GDM1 (cell line): ENCODE measurements around the gene GIN1.
A peak's percentile ranks its signal among the peaks of the same experiment; 100 is the strongest.
"Not testable (repeated sequence)": the region's sequence is repeated elsewhere in the genome, so short reads cannot be mapped to it uniquely, and the experiment has no call there.

Source experiments
- DNase-seq: peaks from one replicate; lab custom pipeline; 2025; lab: John Stamatoyannopoulos, UW

GIN1 gene, protein sequence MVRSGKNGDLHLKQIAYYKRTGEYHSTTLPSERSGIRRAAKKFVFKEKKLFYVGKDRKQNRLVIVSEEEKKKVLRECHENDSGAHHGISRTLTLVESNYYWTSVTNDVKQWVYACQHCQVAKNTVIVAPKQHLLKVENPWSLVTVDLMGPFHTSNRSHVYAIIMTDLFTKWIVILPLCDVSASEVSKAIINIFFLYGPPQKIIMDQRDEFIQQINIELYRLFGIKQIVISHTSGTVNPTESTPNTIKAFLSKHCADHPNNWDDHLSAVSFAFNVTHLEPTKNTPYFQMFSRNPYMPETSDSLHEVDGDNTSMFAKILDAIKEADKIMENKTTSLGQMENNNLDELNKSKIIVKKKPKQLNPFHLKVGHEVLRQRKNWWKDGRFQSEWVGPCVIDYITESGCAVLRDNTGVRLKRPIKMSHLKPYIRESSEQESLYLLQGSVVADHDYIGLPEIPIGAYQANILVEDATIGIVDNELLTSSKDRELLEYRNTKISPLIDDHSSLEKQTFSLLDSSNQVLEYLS

DNA sequence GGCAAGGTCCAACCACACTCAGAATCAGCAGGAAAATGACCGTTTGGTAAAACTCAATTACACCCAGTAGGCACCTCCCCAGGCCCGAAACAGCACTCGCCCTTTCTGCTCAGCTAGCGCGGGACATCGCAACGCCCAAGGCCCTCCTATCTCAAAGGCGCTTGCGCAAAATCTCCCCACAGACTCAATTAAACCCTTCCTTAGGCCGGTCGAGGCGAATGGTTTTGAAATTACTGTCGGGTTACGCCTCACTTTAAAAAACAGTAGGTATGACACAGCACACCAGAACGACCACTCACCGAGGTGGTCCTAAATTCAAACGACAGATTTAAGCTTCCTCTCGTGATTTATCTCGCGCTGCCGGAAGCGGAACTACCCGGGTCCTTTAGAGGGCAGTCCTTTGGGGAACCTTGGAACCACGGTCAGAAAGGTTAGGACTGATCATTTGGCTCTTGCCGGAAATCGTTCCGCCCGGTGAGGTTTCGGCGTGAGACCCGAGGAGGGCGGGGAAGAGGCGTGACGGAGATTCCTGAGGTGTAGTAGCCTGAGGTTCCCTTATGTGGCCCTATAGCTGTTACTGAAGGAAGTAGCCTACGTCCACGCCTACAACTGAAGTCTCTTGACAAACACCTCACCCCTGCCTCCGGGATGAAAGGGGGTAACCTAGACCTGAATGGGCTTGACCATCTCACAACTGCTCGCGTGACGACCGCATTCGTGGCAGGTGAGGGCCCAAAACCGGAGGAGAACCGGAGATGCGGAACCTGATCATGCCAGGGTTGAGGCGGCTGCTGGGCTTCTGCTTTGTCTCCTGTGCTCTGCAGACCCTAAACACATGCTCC is at the start of gene GIN1, which contains the start of gene PPIP5K2:
GIN1 (minus strand) TSS at position 374 of the 842 bp plus-strand sequence. CDS start 11,431 bp downstream, outside the sequence.
PPIP5K2 (plus strand) TSS at position 537 of the 842 bp plus-strand sequence. CDS start 9,289 bp downstream, outside the sequence.
- peak; percentile 98 for DNase-seq

DNA sequence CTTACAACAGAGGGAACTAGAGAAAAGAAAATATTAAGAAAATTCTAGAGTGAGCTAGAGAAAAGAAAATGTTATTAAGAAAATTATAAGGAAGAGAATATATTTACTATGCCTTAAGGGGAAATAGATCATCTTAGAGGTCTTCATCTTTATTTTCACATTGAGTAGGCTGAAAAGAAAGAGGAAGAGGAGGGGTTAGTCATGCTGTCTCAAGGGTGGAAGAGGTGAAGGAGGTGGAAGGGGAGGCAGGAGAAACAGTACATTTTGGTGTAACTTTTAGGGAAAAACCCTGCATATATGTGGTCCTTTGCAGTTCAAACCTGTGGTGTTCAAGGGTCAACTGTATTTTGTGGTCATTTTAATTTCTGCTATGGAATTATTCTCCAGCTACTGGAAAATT is 46.8 kb upstream of the GIN1 start:
- DNase-seq: no peak

DNA sequence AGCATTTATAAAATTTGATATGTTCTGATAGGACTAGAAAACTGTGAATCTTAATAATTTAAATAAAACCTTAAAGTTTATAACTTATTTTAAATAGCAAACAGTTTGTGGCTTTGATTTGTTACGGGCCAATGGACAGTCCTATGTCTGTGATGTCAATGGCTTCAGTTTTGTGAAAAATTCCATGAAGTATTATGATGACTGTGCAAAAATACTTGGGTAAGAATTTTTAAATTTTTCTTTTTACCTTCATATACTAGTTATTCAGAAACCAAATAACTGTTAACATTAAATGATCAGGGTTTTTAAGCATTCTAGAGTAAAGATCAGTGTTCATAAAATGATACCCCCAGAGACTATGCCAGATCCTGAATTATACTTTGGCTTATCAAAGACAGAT is 31.2 kb upstream of the GIN1 start:
- DNase-seq: no peak

DNA sequence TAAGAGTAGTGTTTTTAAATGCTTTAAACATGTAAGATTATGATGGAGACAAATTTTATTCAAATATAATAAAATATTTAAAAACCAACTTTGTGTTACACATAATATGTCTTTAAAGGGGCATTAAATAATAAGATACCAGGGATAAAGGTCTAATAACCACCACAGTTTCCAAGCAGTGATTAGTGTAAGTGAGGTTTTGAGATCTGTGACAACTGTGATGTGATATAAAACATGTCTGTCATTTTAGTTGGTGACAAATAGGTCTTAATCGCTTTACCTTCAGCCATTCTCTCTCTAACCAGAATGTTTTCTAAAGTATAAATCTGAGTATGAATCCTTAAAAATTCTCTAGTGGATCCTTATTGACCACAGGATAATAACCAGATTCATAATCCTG is 28.3 kb upstream of the GIN1 start:
- DNase-seq: no peak

DNA sequence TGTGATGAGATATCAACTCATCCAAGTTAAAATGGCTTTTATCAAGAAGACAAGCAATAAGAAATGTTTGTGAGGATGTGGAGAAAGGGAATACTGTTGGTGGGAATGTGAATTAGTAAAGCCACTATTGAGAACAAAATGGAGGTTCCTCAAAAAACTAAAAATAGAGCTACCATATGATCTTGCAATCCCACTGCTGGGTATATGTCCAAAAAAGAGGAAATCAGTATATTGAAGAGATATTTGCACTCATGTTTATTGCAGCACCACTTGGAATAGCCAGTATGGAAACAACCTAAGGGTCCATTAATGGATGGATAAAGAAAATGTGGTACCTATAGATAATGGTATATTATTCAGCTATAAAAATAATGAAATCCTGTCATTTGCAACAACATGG is 25.3 kb upstream of the GIN1 start:
- DNase-seq: no peak

DNA sequence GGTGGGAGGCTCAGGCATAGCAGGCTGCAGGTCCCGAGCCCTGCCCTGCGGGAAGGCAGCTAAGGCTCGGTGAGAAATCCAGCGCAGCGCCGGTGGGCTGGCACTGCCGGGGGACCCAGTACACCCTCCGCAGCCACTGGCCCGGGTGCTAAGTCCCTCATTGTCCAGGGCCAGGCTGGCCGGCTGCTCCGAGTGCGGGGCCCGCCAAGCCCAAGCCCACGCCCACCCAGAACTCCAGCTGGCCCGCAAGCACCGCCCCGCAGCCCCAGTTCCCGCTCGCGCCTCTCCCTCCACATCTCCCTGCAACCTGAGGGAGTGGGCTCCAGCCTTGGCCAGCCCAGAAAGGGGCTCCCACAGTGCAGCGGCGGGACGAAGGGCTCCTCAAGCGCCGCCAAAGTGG is 22.2 kb upstream of the GIN1 start:
- not testable (repeated sequence) for DNase-seq

DNA sequence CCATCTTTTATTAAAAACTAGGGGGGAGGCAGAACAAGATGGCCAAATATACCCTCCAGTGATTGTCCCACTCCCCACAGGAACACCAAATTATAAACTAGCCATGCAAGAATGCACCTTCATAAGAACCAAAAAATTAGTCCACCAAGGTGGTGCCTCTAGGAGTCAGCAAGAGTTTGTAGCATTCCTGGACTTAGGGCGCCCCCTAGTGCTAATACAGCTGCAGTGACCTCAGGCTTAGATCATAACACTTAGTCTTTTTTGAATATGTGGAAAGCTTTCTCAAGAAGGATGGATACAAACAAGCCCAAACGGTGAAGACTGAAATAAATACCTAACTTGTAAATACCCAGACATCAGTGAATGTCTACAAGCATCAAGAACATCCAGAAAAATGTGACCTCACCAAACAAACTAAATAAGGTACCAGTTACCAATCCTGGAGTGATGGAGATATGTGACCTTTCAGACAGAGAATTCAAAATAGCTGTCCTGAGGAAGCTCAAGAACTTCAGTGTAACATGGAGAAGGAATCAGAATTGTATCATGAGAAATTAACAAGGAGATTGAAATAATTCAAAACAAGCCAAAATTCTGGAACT is 19.4 kb upstream of the GIN1 start:
- DNase-seq: peak; percentile 65

DNA sequence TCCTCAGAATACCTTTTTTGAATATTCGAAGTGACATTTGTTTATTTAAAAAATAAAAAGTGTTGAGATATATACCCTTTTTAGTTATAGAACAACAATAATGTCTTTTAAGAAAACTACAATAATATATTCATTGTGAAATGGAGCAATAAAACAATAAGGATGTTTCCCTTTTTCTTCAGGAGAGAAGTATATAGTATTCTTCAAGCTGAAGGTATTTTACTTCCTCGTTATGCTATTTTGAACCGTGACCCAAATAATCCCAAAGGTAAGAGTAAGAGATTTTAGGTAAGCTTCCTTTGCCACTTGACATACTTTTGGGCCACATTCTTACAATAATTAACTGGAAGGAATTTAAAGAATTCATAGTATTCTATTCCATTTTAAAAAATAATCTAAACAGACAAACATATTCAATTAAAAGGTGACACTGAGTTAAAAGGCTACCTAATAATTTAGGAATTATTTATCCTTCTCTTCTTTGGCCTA is 18.3 kb upstream of the GIN1 start:
- DNase-seq: no peak

DNA sequence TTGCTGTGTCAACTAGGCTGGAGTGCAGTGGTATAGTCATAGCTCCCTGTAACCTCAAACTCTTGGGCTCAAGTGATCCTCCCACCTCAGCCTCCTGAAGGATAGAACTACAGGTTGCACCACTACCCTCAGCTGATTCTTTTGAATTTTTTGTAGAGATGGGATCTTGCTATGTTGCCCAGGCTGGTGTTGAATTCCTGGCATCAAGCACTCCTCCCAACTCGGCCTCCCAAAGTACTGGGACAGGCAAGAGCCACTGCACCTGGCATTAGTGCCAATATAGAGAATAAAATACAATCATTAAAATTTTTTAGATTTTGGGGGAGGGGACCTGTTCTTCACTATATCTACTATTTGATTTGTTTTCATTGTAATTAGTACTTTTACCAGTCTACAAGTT is 15.5 kb upstream of the GIN1 start:
- no peak for DNase-seq

DNA sequence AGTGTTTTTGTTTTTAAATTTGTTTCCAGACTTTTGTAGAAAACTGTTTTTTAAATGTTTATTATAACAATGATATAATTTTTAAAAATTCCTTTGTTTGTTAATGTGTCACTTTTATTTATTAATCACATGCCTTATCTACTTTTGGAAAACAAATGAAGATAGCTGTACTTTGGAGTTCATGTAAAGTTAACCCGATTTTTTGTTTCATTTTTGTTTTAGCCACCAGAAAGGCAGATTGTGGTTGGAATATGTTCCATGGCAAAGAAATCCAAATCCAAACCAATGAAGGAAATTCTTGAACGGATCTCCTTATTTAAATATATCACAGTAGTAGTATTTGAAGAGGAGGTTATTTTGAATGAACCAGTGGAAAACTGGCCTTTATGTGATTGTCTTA is 13.3 kb upstream of the GIN1 start:
- no peak for DNase-seq

DNA sequence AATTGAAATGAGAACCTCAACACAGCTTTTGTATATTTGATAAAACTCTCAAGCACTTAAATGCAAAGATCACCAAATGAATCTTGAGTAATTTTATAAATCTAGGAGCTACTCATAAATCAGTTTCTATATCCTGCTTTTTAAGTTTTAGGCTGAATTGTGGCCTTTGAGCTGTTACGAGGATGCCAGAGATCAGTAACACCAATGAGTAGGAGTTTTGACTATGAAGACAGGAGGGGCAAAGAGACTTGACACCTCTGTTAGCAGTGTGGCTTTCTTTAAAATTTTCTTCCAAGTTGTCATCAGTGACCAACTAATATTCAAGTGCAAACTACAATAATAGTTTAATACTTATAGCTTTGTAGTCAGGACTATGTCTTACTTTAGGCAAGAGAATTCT is 12.7 kb upstream of the GIN1 start:
- no peak for DNase-seq

DNA sequence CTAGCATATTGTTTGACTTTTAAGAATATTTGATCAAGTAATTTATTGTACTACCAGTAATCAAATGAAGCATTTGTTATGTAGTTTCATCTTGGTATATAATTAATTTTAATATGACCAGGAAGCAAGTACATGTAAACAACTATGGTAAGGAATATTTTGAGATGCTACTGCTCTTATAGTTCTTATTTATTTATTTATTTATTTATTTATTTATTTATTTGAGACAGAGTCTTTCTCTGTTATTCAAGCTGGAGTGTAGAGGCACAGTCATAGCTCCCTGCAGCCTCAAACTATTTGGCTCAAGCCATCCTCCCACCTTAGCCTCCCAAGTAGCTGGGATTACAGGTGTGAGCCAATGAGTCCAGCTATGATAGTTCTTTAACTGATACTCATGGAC is 8.3 kb upstream of the GIN1 start:
- DNase-seq: no peak

DNA sequence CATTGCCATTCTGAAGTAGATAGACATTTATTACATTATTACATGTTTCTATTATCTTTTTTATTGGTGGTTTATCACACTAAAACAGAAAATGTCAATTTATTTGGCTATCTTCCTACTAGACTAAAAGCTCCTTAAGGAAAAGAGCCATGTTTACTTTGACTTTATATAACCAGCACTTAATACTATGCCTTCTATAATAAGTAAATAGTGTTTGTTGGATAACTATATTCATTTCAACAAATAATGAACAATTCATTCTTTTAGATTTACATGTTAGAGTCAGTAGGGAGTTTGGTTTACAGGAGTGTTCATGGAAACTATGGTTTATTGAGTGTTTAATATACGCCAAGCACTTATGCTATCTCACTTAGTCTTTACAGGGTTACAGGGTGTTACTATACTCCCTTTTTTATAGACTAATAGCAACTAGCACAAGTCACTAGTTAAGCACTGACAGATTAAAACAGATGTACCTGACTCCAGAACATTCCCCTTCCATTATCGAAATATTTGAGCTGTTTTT is 7.4 kb upstream of the GIN1 start:
- no peak for DNase-seq

DNA sequence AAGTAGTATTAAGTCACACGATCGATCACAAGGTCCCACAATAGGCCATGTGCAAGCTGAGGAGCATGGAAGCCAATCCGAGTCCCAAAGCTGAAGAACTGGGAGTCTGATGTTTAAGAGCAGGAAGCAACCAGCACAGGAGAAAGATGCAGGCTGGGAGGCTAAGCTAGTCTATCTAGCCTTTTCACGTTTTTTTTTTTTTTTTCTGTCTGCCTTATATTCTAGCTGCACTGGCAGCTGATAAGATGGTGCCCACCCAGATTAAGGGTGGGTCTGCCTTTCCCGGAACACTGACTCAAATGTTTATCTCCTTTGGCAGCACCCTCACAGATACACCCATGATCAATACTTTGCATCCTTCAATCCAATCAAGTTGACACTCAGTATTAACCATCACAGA is 6.6 kb upstream of the GIN1 start:
- no peak for DNase-seq

DNA sequence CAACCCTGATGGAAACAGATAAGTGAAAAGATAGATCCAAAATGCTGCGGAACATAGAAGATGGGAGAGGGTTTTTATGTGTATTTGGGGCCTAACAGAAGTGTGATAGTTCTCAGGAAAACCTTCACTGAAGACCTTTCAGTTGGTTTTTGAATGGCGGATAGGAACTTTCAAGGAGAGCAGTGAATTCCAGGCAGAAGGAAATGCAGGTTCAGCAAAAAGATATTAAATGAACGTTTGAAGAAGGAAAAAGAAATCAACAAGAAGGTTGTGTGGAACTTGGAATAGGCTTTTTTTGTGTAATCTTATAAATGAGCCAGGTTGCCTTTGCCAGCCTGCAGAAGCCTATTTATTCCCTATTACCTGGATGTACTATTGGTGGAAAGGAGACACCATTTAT is 2.3 kb upstream of the GIN1 start:
- DNase-seq: no peak

DNA sequence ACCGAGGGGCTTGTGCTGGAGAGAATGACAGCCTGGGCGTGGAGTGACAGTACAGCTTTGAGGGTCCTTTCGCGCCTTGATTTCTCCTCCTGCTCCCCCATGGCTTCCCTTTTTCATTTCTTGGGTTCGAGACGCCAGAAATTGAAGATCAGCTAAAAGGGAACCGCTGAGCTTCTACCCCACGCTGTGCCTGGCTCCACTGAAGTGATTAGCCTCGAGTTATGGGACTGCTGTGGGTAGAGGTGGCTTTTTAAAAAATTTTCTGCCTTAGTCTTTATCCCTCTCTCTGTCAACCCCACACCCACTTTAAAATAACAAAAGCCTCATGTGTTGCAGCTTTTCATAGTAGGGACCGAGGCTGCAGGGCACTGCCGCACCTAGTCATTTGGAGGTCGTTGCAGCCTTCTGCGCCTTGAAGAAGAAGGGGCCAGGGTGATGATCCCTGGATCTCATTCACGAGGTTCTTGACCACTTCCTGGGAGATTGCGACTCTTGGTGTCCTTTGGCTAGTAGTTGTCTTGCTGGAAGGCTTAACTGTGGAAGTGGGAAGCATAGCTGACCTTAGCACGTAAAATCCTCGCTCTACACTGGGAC is 766 bp upstream of the GIN1 start:
- DNase-seq: no peak

DNA sequence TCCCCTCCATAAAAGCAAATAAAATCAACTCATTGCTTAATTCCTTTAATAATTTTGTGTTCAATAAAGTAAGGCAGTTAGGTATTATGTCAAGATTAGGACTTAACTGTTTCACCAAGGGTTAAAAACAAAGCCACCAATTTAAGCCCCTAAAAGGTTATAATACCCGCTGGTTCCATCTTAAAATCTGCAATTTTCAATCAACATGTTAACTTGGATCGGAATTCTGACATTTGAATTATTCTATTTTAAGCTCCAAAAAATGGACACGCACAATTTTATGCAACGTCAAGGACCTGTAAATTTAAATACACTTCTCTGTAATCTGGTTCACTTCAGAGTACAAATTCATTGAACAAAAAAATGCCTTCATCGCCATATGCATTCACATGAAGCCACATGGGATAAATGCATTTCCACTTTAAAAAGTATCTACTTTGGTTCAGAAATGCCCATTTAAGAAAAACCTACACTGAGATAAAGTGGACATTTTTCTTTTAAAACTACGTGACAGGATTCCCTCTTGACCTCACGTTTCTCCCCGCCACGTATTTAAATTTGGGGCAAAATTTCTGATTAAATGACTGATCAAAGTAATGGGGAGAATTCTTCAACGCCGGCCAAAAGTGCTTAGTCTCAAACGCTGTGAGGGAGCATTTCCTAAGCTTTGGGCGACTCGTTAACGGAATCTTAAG is 721 bp downstream of the GIN1 start:
- no peak for DNase-seq

DNA sequence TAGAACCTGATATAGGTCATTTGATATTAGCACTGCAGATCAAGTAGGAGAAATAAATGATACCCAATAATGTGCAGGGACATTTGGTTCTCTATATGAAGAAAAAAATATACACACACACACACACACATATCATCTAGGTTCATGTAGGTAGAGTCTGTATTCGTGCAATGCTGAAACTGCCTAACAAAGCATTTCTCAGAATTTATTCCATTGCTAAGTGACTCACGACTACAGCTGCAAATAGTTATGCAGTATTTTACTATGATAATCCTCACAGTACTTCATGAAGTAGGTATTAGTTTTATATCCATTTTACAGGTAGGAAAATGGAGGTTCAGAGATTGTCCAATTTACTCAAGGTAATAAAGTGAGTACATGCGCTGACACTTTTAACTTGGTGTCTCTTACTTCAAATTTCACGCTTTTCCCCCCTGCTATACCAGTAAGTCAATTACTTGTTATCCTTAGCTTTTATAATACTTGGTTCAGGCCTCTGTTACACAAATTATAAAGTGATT is 2.4 kb downstream of the GIN1 start:
- no peak for DNase-seq

DNA sequence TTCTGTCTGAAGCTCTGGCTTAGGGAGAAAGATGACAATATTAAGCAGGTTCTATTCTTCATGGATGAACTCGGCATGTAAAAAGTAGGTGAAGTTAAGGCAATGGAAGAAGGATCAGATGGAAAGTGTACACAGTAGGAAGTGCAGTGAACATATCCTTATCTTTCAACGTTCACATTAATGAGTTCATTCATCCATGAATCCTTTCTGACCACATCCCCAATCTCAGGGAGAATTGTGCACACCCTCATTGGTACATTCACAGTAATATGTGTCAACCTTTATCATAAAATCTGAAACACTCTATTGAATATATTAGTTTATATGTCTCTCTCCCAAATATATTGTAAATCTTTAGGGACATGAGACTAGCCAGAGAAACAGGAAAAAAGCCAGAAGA is 5.5 kb downstream of the GIN1 start:
- no peak for DNase-seq

DNA sequence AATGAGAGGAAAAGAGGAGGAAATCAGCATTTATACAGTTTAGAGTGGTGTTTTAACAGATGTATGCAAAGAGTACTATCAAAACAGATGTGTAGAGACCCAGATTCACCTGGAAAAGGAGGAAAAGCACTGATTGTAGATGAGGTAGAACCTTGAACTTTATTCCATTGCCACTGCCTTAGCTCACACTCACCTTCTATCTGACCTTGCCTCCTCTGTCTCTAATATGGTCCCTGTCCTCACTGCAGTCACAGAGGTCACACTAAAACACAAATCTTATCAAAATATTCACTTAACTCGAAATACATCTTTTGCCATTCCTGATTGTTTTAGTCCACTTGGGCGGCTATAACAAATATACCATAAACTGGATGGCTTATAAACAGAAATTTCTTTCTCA is 7.0 kb downstream of the GIN1 start:
- DNase-seq: no peak

DNA sequence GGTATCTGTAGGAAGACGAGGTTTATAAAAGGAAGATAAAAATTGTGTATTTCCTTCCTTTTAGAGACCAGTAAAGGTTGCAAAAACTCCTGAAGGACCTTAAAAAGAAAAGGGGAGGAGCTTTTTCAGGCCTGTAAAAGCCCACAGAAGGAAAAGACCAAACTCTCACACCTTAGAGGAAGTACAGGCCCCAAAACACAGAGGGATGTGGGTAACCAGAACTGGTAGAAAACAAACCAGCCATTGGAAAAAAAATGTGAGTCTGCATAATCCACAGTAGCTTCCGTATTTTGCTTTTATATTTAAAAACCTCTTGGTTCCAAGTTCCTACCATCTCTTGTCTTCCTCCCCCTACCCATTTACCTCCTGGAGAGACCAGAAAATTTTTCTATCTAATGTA is 8.5 kb downstream of the GIN1 start:
- DNase-seq: peak; percentile 88
